WTC11 (cell line): Measurements from ENCODE around the gene E2F4. TPM values are rescaled to one million over a fixed set of nuclear protein-coding genes. Genes with fewer than 3 reads are reported as not detected.

Experiments used
- ATAC-seq: fragments of 200-7000 bp; cut with Tn5 transposase; 2 replicates; pipeline ENCODE4 v1.10.0; 2021; ENCODE audit warnings: mild to moderate bottlenecking, moderate library complexity
- CTCF ChIA-PET: fragments of 300-600 bp; sonication (Branson Sonifier 250); formaldehyde crosslinking; loops from one replicate; lab custom pipeline; 2021; ENCODE audit warnings: antibody characterized with exemption; lab: Charles Lee
- POLR2A ChIA-PET: fragments of 350-600 bp; sonication (Branson Sonifier 250); formaldehyde crosslinking; loops from one replicate; lab custom pipeline; 2021; ENCODE audit warnings: antibody characterized with exemption; lab: Charles Lee
- DNase-seq: peaks from one replicate; pipeline ENCODE4 v3.0.0; 2021; ENCODE audit warnings: low spot score
- H3K27ac Mint-ChIP-seq: 2 replicates; pipeline ENCODE4 v1.8.0; 2021; ENCODE audit warnings: mixed read lengths
- H3K27me3 Mint-ChIP-seq: 2 replicates; pipeline ENCODE4 v1.8.0; 2021; ENCODE audit warnings: low read depth, mild to moderate bottlenecking, moderate library complexity, mixed read lengths
- H3K36me3 Mint-ChIP-seq: 2 replicates; pipeline ENCODE4 v1.8.0; 2021; ENCODE audit warnings: mixed read lengths
- H3K4me1 Mint-ChIP-seq: 2 replicates; pipeline ENCODE4 v1.8.0; 2022; ENCODE audit warnings: mixed read lengths
- H3K4me3 Mint-ChIP-seq: 2 replicates; pipeline ENCODE4 v1.8.0; 2021; ENCODE audit warnings: mild to moderate bottlenecking, moderate library complexity, mixed read lengths
- H3K9me3 Mint-ChIP-seq: 2 replicates; pipeline ENCODE4 v1.8.0; 2021; ENCODE audit warnings: mixed read lengths
- CREM ChIP-seq: sonication (generic); formaldehyde crosslinking; IDR thresholded peaks from 2 replicates; pipeline ENCODE4 v1.8.1; 2022; ENCODE audit warnings: mild to moderate bottlenecking, missing genetic modification reagents, moderate library complexity
- ETV6 ChIP-seq: sonication (generic); formaldehyde crosslinking; IDR thresholded peaks from 2 replicates; pipeline ENCODE4 v1.8.1; 2022; ENCODE audit warnings: mild to moderate bottlenecking, missing genetic modification reagents
- GABPB1 ChIP-seq: sonication (generic); formaldehyde crosslinking; IDR thresholded peaks from 2 replicates; pipeline ENCODE4 v1.8.1; 2023; ENCODE audit warnings: mild to moderate bottlenecking, missing genetic modification reagents
- IRF1 ChIP-seq: sonication (generic); formaldehyde crosslinking; IDR thresholded peaks from 2 replicates; pipeline ENCODE4 v1.8.0; 2023; ENCODE audit warnings: missing genetic modification reagents
- JAZF1 ChIP-seq: fragments of 250-450 bp; sonication (Bioruptor Pico); IDR thresholded peaks from 2 replicates; pipeline ENCODE4 v1.9.0; 2021; ENCODE audit warnings: moderate library complexity, mild to moderate bottlenecking, inconsistent platforms
- JUN ChIP-seq: sonication (generic); formaldehyde crosslinking; IDR thresholded peaks from 2 replicates; pipeline ENCODE4 v1.8.0; 2023; ENCODE audit warnings: mild to moderate bottlenecking, missing genetic modification reagents
- NFYB ChIP-seq: sonication (generic); formaldehyde crosslinking; conservative IDR thresholded peaks from 2 replicates; pipeline ENCODE4 v1.8.0; 2022; ENCODE audit warnings: low read depth, missing genetic modification reagents
- NR1H2 ChIP-seq: sonication (generic); formaldehyde crosslinking; IDR thresholded peaks from 2 replicates; pipeline ENCODE4 v1.9.0; 2021; ENCODE audit warnings: mild to moderate bottlenecking, moderate library complexity, missing genetic modification reagents
- NR3C1 ChIP-seq: sonication (generic); formaldehyde crosslinking; conservative IDR thresholded peaks from 2 replicates; pipeline ENCODE4 v1.8.1; 2023; ENCODE audit warnings: low read depth, mild to moderate bottlenecking, missing genetic modification reagents
- PREB ChIP-seq: sonication (generic); formaldehyde crosslinking; IDR thresholded peaks from 2 replicates; pipeline ENCODE4 v1.8.1; 2022; ENCODE audit warnings: mild to moderate bottlenecking, missing genetic modification reagents, moderate library complexity, borderline replicate concordance
- ZMAT4 ChIP-seq: fragments of 250-450 bp; sonication (Bioruptor Pico); IDR thresholded peaks from 2 replicates; pipeline ENCODE4 v1.9.0; 2021; ENCODE audit warnings: mild to moderate bottlenecking
- ZNF532 ChIP-seq: fragments of 250-450 bp; sonication (Bioruptor Pico); IDR thresholded peaks from 2 replicates; pipeline ENCODE4 v1.9.0; 2021; ENCODE audit warnings: mild to moderate bottlenecking, borderline replicate concordance
- ZNF671 ChIP-seq: fragments of 250-450 bp; sonication (Bioruptor Pico); IDR thresholded peaks from 2 replicates; pipeline ENCODE4 v1.8.0; 2021; ENCODE audit warnings: mild to moderate bottlenecking
- total RNA-seq: library from RNA; stranded (reverse); gene quantifications from 3 replicates; pipeline ENCODE4 v1.2.3, GENCODE V29; 2021
- TF ChIP-seq, protein P1 (sequence below): sonication (generic); formaldehyde crosslinking; conservative IDR thresholded peaks from 2 replicates; pipeline ENCODE4 v1.8.1; 2022; ENCODE audit warnings: mild to moderate bottlenecking, missing genetic modification reagents
- TF ChIP-seq, protein P2 (sequence below): sonication (generic); formaldehyde crosslinking; IDR thresholded peaks from 2 replicates; pipeline ENCODE4 v1.8.0; 2022; ENCODE audit warnings: mild to moderate bottlenecking, missing genetic modification reagents
- TF ChIP-seq, protein P3 (sequence below): sonication (generic); formaldehyde crosslinking; IDR thresholded peaks from 2 replicates; pipeline ENCODE4 v1.8.1; 2022; ENCODE audit warnings: missing genetic modification reagents, borderline replicate concordance

The E2F4 gene
- total RNA-seq, 1 experiment from 2014 or later, result 85.0 TPM

GRCh38 chr16:67176662-67177061 lies 15.3 kb upstream of the E2F4 start:
- ChIA-PET POLR2A (no interaction called here), CTCF (interaction anchor here (1.7 to 15.6 kb wide), 4 partner anchors 8 to 70 kb away, joined by 3 to 386 read pairs (median 21); partner anchors contain the start of genes B3GNT9, FBXL8 and TRADD)
- peaks cover 68% of the 10 kb centered on the region for H3K27me3 Mint-ChIP-seq
- peaks cover 24% of the 10 kb centered on the region for H3K4me1 Mint-ChIP-seq
- H3K4me3 Mint-ChIP-seq, result no peak overlapping the region
- ATAC-seq, result no peak
- no peak overlapping the region for H3K27ac Mint-ChIP-seq
- DNase-seq, result no peak
- H3K9me3 Mint-ChIP-seq, result no peaks in the 10 kb centered on the region
- TF ChIP-seq GABPB1 (CRISPR knock-in tag) (no peak), JAZF1 (no peak), IRF1 (no peak), CREM (CRISPR knock-in tag) (no peak), NFYB (no peak), ZMAT4 (no peak), PREB (CRISPR knock-in tag) (no peak), NR3C1 (CRISPR knock-in tag) (no peak), JUN (CRISPR knock-in tag) (no peak), ZNF671 (CRISPR knock-in tag) (no peak), ZNF532 (CRISPR knock-in tag) (no peak), NR1H2 (CRISPR knock-in tag) (no peak), ETV6 (CRISPR knock-in tag) (no peak)
- TF ChIP-seq, protein P1, sequence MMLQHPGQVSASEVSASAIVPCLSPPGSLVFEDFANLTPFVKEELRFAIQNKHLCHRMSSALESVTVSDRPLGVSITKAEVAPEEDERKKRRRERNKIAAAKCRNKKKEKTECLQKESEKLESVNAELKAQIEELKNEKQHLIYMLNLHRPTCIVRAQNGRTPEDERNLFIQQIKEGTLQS (CRISPR knock-in tag), result no peak
- TF ChIP-seq, protein P2, sequence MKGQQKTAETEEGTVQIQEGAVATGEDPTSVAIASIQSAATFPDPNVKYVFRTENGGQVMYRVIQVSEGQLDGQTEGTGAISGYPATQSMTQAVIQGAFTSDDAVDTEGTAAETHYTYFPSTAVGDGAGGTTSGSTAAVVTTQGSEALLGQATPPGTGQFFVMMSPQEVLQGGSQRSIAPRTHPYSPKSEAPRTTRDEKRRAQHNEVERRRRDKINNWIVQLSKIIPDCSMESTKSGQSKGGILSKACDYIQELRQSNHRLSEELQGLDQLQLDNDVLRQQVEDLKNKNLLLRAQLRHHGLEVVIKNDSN (CRISPR knock-in tag), result no peak
- TF ChIP-seq, protein P3, sequence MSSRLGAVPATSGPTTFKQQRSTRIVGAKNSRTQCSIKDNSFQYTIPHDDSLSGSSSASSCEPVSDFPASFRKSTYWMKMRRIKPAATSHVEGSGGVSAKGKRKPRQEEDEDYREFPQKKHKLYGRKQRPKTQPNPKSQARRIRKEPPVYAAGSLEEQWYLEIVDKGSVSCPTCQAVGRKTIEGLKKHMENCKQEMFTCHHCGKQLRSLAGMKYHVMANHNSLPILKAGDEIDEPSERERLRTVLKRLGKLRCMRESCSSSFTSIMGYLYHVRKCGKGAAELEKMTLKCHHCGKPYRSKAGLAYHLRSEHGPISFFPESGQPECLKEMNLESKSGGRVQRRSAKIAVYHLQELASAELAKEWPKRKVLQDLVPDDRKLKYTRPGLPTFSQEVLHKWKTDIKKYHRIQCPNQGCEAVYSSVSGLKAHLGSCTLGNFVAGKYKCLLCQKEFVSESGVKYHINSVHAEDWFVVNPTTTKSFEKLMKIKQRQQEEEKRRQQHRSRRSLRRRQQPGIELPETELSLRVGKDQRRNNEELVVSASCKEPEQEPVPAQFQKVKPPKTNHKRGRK (CRISPR knock-in tag), result no peak
- peaks cover 3% of the 10 kb centered on the region; the same call in 1 of the 2 replicates for H3K36me3 Mint-ChIP-seq
